Tibial artery (tissue), 4 donors: Measurements from ENCODE around the gene UFC1.

Source experiments
- DNase-seq, 2 donors: peaks; one replicate each; pipeline ENCODE4 v3.0.0-alpha.2; 2019
- H3K27ac ChIP-seq, 2 donors: fragments of 200-600 bp; sonication (generic) in 1 of 2; 1 replicate in 1 of 2; 2 replicates in 1 of 2; pipeline ENCODE4 v1.5.1; 2018 to 2019; ENCODE audit warnings: mild to moderate bottlenecking in 1 of 2
- H3K27me3 ChIP-seq, 2 donors: fragments of 200-600 bp; sonication (generic) in 1 of 2; one replicate each; pipeline versions ENCODE4 v1.5.1 to v1.6.0; 2016 to 2019
- H3K36me3 ChIP-seq, 3 donors: fragments of 200-600 bp; sonication (generic) in 2 of 3; one replicate each; pipeline ENCODE4 v1.5.1; 2016 to 2019; ENCODE audit warnings: mild to moderate bottlenecking in 2 of 3
- H3K4me1 ChIP-seq, 4 donors: fragments of 200-600 bp; sonication (generic) in 2 of 4; 1 replicate in 3 of 4; 2 replicates in 1 of 4; pipeline ENCODE4 v1.5.1; 2016 to 2019
- H3K4me3 ChIP-seq, 2 donors: fragments of 200-600 bp; sonication (generic) in 1 of 2; 1 replicate in 1 of 2; 2 replicates in 1 of 2; pipeline ENCODE4 v1.5.1; 2018 to 2019; ENCODE audit warnings: mild to moderate bottlenecking in 2 of 2
- H3K9me3 ChIP-seq, 3 donors: fragments of 200-600 bp; sonication (generic) in 1 of 3; one replicate each; pipeline ENCODE4 v1.5.1; 2016 to 2019
- intact Hi-C: fragments of 100-400 bp; cut with DNase I; formaldehyde crosslinking; loops from one replicate; pipeline ENCODE4 v1.15.0; 2023; ENCODE audit warnings: low total_unique reads
- TF ChIP-seq, protein P1 (sequence below), 2 experiments: fragments of 200-600 bp in 1 of 2; fragments of 450-650 bp in 1 of 2; IDR thresholded peaks; one replicate each; pipeline ENCODE4 v1.5.1; 2017 to 2019; ENCODE audit warnings: antibody characterized with exemption in 2 of 2, mild to moderate bottlenecking in 1 of 2, moderate library complexity in 1 of 2

Gene UFC1

DNA sequence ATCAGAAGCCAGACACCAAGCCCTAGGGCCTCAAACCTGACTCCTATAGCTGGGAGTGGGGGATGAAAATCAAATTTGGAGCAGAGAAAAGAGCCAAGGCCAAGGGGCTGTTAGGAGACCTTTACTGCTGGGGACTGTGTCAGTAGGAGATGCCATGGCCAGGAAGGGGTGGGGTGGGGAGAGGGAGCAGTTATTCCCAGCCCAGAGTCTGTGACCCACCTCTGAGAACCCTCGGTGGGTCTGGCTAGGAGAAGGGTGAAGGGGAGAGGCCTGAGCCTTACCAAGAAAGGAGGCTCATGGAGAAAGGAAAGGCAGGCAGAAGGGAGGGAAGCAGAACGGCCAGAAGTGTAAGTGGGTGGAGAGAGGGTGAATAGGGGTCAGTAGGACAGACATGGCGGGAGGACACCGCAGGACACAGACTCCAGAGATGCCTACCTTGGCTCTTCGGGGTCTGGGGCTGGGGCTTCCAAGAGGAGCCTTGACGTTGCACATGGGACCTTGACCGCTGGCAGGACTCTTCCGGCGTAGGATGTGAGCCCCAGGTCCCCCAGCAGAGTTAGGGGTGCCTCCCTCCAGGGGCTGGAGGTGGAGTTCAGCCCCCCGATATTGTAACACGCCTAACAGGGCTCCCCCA lies 43.9 kb downstream of the UFC1 start:
- peak overlapping the region; percentile 87 to 93 for H3K27ac ChIP-seq
- H3K4me1 ChIP-seq = peaks cover 7 to 50% (median 36%) of the 10 kb centered on the region in 4 donors
- H3K27me3 ChIP-seq = peaks cover 0 to 24% of the 10 kb centered on the region in 2 donors
- no peaks in the 10 kb centered on the region for H3K36me3 ChIP-seq
- TF ChIP-seq, protein P1, sequence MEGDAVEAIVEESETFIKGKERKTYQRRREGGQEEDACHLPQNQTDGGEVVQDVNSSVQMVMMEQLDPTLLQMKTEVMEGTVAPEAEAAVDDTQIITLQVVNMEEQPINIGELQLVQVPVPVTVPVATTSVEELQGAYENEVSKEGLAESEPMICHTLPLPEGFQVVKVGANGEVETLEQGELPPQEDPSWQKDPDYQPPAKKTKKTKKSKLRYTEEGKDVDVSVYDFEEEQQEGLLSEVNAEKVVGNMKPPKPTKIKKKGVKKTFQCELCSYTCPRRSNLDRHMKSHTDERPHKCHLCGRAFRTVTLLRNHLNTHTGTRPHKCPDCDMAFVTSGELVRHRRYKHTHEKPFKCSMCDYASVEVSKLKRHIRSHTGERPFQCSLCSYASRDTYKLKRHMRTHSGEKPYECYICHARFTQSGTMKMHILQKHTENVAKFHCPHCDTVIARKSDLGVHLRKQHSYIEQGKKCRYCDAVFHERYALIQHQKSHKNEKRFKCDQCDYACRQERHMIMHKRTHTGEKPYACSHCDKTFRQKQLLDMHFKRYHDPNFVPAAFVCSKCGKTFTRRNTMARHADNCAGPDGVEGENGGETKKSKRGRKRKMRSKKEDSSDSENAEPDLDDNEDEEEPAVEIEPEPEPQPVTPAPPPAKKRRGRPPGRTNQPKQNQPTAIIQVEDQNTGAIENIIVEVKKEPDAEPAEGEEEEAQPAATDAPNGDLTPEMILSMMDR (IDR thresholded peaks at IDR 0.05) = no peak
- H3K9me3 ChIP-seq = no peaks in the 10 kb centered on the region
- H3K4me3 ChIP-seq = peak overlapping the region; percentile 32 to 46
- DNase-seq = no peak
- intact Hi-C loops = no loop called here

DNA sequence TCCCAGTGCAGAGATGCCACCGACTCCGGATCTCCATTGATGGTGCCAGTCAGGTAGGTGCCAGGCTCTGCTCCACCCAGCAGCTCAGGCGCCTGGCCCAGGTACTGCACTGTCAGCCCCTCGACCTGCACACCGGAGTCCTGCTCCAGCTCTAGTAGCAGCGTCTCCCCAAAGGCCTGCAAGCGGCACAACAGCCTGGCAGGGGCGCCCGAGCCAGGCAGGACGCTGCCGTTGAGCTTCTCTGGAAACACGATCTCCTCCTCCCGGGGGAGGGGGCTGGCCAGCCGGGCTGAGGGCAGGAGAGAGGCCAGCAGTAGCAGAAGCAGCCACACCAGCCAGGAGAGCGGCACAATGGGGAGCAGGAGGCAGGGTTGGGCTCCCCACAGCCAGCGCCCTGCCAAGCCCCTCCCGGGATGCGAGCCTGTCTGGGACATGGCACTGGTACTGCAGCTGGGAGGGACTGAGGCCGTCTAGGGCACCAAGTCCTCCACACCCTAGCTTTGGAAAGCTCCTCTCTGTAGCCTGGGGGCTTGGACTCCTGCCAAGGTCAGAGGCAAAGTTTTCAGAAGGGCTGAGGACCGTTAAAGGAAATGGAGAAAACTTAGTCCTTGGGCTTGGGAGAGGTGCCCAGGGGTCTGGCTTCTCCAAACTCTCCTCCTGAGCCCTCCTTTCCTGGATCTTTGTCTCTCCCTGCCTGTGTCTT lies 44.6 kb downstream of the UFC1 start:
- Histone ChIP-seq H3K27me3 (peaks cover 0 to 24% of the 10 kb centered on the region in 2 donors), H3K9me3 (no peaks in the 10 kb centered on the region), H3K4me1 (peaks cover 7 to 55% (median 42%) of the 10 kb centered on the region in 4 donors), H3K4me3 (peak overlapping the region; percentile 32 to 46), H3K36me3 (no peaks in the 10 kb centered on the region), H3K27ac (peak overlapping the region; percentile 87 to 93)
- peak in 1 of 2 donors; percentile 75 for DNase-seq
- TF ChIP-seq, protein P1 (IDR thresholded peaks at IDR 0.05) = no peak
- intact Hi-C loops = no loop called here

DNA sequence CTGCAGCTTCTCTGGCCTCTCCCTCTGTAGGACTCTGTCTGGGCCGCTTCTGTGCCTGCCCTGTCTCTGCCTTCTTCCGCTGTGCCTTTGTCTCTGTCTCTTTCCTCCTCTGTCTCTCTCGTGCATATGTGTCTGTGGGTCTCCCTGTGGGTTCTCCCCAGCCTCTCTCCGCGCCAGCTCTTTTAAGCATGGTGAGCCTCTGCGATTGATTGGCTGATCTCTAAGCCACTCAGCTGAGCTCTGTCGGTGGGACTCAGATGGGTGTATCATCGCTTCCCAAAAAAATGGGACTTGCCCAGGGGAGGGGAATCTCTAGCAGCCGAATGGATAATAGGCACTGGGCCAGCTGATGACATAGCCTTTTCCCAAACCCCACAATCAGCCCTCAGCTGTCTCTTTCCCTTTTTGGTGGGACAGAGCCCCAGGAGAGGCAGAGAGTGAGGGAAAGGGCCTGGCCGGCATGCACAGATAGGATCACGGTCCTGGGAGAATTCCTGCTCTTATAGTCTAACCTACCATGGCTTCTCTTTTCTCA lies 45.2 kb downstream of the UFC1 start, which contains the start of gene ADAMTS4:
TSS of gene ADAMTS4 (minus strand) at position 158 of the 535 bp plus-strand sequence. CDS start 427 bp downstream, outside the sequence.
- intact Hi-C loops = no loop called here
- DNase-seq = peak; percentile 56 to 62
- peaks cover 7 to 60% (median 47%) of the 10 kb centered on the region in 4 donors for H3K4me1 ChIP-seq

DNA sequence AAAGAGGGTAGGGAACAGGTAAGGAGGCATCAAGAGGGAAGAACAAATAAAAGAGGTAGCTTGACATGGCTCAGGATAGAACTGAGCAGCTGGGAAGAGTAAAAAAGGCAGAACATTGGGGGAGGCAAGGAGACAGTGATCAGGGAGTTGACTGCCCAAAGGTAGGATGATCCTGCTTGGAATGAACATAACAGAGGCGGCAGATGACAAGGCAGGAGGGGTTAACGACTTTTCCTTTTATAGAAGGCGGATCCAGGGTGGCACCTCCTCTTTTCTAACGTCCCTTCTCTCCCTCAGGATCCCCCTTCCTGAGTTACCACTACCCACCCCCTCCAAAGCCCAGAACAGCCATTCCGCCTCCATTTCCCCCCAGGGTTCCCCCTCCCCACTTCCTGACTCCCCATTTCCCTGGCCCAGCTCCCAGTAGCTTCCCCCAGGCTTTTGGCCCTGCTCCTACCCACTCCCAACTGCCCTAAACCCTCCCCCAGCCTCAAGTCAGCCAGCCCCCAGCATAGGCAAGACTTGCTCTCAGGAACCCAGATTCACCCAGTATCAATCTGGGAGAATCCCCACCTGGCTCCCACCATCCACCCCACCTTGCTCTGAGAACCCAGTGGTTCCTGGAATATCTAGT lies 45.8 kb downstream of the UFC1 start:
- Histone ChIP-seq H3K36me3 (peaks cover 0 to 3% (median 0%) of the 10 kb centered on the region in 3 donors), H3K27me3 (peaks cover 0 to 24% of the 10 kb centered on the region in 2 donors), H3K4me3 (no peak overlapping the region), H3K27ac (peak overlapping the region; percentile 87 to 93), H3K4me1 (peaks cover 7 to 60% (median 47%) of the 10 kb centered on the region in 4 donors), H3K9me3 (no peaks in the 10 kb centered on the region)
- no peak for DNase-seq
- TF ChIP-seq, protein P1 (IDR thresholded peaks at IDR 0.05) = no peak
- intact Hi-C loops = no loop called here

More for the DNA sequence above, 45.2 kb downstream of the UFC1 start, which contains the start of gene ADAMTS4:
- TF ChIP-seq, protein P1 (IDR thresholded peaks at IDR 0.05) = no peak
- Histone ChIP-seq H3K4me3 (peak within 1 kb of the TSS; percentile 32 to 46), H3K27ac (peak within 1 kb of the TSS; percentile 87 to 93), H3K9me3 (no peaks in the 10 kb centered on the region), H3K27me3 (peaks cover 0 to 24% of the 10 kb centered on the region in 2 donors), H3K36me3 (no peaks in the 10 kb centered on the region)

DNA sequence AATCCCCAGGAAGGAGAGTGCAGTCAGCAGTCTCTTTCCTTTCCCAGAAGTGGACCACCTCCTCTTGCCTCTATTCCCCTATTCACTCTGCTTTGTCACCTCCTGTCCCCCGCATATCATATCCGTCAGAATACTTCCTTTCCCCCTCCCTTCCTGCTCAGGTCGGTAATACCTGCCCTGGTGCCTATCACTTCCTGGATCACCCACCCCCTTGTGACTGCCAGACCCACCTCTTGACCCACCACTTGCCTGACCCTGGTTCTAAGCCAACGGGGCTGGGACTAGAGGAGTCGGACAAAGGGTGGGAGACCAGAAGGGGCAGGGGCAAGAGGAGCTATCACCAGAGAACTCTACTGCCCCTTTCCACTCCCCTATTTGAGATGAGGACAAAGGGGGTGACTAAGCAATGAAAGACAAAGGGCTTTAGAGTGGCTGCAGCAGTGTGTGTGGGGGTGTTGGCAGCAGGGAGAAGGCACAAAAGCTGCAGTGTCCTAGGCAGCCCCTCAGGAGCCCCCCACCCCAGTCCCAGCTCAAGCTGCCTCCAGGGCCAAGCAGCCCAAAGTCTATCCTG lies 46.7 kb downstream of the UFC1 start:
- intact Hi-C loops = no loop called here
- TF ChIP-seq, protein P1 (IDR thresholded peaks at IDR 0.05) = no peak
- Histone ChIP-seq H3K36me3 (peaks cover 0 to 12% (median 0%) of the 10 kb centered on the region in 3 donors), H3K27ac (peak overlapping the region; percentile 87 to 93), H3K9me3 (no peaks in the 10 kb centered on the region), H3K4me1 (peaks cover 7 to 69% (median 52%) of the 10 kb centered on the region in 4 donors), H3K27me3 (peaks cover 0 to 22% of the 10 kb centered on the region in 2 donors), H3K4me3 (no peak overlapping the region)
- no peak for DNase-seq
